Measurements from ENCODE around the gene MFSD6. TPM values are rescaled to one million over a fixed set of nuclear protein-coding genes. Genes with fewer than 3 reads are reported as not detected.

MFSD6 gene
- polyA plus RNA-seq, 3 donors, result 8.8 to 15.7 (median 12.9) TPM

DNA sequence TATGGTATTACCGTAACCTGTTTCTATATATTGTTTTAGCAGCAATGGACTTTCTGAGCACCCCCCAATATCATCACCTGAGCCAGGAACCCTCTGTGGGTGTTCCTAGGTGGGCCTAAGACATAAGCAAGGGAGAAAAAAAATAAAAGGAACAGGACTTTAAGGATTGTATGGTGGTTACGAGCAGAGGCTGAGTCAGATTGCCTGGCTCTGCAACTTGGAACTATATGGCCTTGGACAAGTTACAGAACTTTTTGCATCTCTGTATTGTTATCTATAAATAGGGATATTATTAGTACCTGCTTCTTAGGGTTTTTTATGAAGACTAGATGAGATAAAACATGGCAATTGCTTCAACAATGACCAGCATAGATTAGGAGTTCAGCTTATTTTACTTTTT, 34.9 kb downstream of the MFSD6 start:
- no peak for DNase-seq
- Histone ChIP-seq H3K27me3 (ENCODE audit: control insufficient read depth in 2 of 2, insufficient read depth in 2 of 2, low read length in 2 of 2) (no peaks in the 10 kb centered on the region), H3K36me3 (replicated peaks in 1 of 2; ENCODE audit: control insufficient read depth in 1 of 2, insufficient read depth in 2 of 2, low read length in 2 of 2) (peaks cover 0 to 44% of the 10 kb centered on the region in 2 donors), H3K79me2 (ENCODE audit: insufficient read depth, low read length) (peaks cover 74% of the 10 kb centered on the region), H2AFZ (ENCODE audit: insufficient read depth, low read depth, low read length, poor library complexity, severe bottlenecking) (no peak overlapping the region), H3K4me3 (replicated peaks in 1 of 3; ENCODE audit: low read depth in 2 of 3, low read length in 3 of 3) (no peak overlapping the region), H3K4me2 (replicated peaks; ENCODE audit: extremely low read depth, low read length, poor library complexity, severe bottlenecking) (no peak overlapping the region), H3K9me3 (replicated peaks in 1 of 2; ENCODE audit: control insufficient read depth in 1 of 2, insufficient read depth in 1 of 2, low read length in 2 of 2) (no peaks in the 10 kb centered on the region), H3K9ac (ENCODE audit: insufficient read depth, low read length, poor library complexity, severe bottlenecking) (no peak overlapping the region), H3K4me1 (ENCODE audit: control insufficient read depth in 1 of 2, insufficient read depth in 2 of 2, low read length in 2 of 2) (no peaks in the 10 kb centered on the region), H4K20me1 (ENCODE audit: insufficient read depth, low read length) (peaks cover 67% of the 10 kb centered on the region), H3K27ac (ENCODE audit: low read depth in 1 of 2, low read length in 2 of 2) (no peak overlapping the region)
- H3K36me3 Mint-ChIP-seq, result peaks cover 10 to 20% of the 10 kb centered on the region in 2 donors
- H3K4me1 Mint-ChIP-seq, result peaks cover 7% of the 10 kb centered on the region
- H3K4me3 Mint-ChIP-seq, result no peak overlapping the region
- H3K27me3 Mint-ChIP-seq (ENCODE audit: low read depth in 3 of 3), result no peaks in the 10 kb centered on the region
- WGBS (ENCODE audit: insufficient coverage), result 83% methylated on average over 1 of the region's 2 CpGs
- H3K9me3 Mint-ChIP-seq, result no peaks in the 10 kb centered on the region
- no peak overlapping the region for H3K27ac Mint-ChIP-seq
- TF ChIP-seq, protein P1, sequence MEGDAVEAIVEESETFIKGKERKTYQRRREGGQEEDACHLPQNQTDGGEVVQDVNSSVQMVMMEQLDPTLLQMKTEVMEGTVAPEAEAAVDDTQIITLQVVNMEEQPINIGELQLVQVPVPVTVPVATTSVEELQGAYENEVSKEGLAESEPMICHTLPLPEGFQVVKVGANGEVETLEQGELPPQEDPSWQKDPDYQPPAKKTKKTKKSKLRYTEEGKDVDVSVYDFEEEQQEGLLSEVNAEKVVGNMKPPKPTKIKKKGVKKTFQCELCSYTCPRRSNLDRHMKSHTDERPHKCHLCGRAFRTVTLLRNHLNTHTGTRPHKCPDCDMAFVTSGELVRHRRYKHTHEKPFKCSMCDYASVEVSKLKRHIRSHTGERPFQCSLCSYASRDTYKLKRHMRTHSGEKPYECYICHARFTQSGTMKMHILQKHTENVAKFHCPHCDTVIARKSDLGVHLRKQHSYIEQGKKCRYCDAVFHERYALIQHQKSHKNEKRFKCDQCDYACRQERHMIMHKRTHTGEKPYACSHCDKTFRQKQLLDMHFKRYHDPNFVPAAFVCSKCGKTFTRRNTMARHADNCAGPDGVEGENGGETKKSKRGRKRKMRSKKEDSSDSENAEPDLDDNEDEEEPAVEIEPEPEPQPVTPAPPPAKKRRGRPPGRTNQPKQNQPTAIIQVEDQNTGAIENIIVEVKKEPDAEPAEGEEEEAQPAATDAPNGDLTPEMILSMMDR (IDR thresholded peaks at IDR 0.05), result no peak
- intact Hi-C loops (cut with micrococcal nuclease), result no loop called here

DNA sequence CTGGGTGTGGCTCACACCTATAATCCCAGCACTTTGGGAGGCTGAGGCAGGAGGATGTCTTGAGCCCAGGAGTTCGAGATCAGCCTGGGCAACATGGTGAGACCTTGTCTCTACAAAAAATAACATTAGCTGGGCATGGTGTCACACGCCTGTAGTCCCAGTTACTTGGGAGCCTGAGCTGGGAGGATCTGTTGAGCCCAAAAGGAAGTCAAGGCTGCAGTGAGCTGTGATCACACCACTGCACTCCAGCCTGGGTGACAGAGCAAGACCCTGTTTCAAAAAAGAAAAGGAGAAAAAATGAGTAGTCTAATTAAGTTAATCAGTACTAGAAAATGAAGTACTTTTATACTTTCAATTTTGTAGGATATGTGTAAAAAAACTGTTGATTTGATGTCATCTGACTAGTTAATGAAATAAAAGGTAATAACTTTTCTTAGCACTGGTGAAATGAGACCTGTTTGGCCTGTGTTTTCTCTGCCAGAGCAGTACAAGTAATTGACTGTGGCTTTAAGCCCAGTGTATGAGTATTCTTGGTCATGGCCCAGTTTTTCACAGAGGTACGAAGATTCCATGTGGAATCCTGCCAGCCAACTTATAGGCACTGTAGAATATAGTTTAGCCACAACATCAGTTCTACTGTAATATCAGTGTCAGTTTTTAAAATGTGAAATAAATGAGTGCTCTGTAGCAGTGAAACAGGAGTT, 35.8 kb downstream of the MFSD6 start:
- Histone ChIP-seq H3K4me1 (ENCODE audit: control insufficient read depth in 1 of 2, insufficient read depth in 2 of 2, low read length in 2 of 2) (no peaks in the 10 kb centered on the region), H3K9ac (ENCODE audit: insufficient read depth, low read length, poor library complexity, severe bottlenecking) (no peak overlapping the region), H3K4me3 (replicated peaks in 1 of 3; ENCODE audit: low read depth in 2 of 3, low read length in 3 of 3) (no peak overlapping the region), H3K4me2 (replicated peaks; ENCODE audit: extremely low read depth, low read length, poor library complexity, severe bottlenecking) (no peak overlapping the region), H3K36me3 (replicated peaks in 1 of 2; ENCODE audit: control insufficient read depth in 1 of 2, insufficient read depth in 2 of 2, low read length in 2 of 2) (peaks cover 0 to 35% of the 10 kb centered on the region in 2 donors), H3K27me3 (ENCODE audit: control insufficient read depth in 2 of 2, insufficient read depth in 2 of 2, low read length in 2 of 2) (no peaks in the 10 kb centered on the region), H3K9me3 (replicated peaks in 1 of 2; ENCODE audit: control insufficient read depth in 1 of 2, insufficient read depth in 1 of 2, low read length in 2 of 2) (no peaks in the 10 kb centered on the region), H2AFZ (ENCODE audit: insufficient read depth, low read depth, low read length, poor library complexity, severe bottlenecking) (no peak overlapping the region), H3K27ac (ENCODE audit: low read depth in 1 of 2, low read length in 2 of 2) (no peak overlapping the region), H4K20me1 (ENCODE audit: insufficient read depth, low read length) (peaks cover 66% of the 10 kb centered on the region), H3K79me2 (ENCODE audit: insufficient read depth, low read length) (peaks cover 82% of the 10 kb centered on the region)
- intact Hi-C loops (cut with micrococcal nuclease), result no loop called here
- DNase-seq, result no peak
- Mint-ChIP-seq H3K36me3 (peaks cover 5 to 12% of the 10 kb centered on the region in 2 donors), H3K27ac (peak overlapping the region in 1 of 7 donors; percentile 11), H3K9me3 (no peaks in the 10 kb centered on the region), H3K4me3 (no peak overlapping the region), H3K27me3 (ENCODE audit: low read depth in 3 of 3) (no peaks in the 10 kb centered on the region), H3K4me1 (peaks cover 7% of the 10 kb centered on the region)
- WGBS (ENCODE audit: insufficient coverage), result 77% methylated on average over 2 of the region's 3 CpGs
- TF ChIP-seq, protein P1 (IDR thresholded peaks at IDR 0.05), result no peak
